ENCODE measurements around the gene DLGAP3. TPM values are rescaled to one million over a fixed set of nuclear protein-coding genes. Genes with fewer than 3 reads are reported as not detected.

The DLGAP3 gene
- total and polyA plus RNA-seq, 5 experiments from 2014 or later: 0.06 to 0.81 (median 0.27) TPM

DNA sequence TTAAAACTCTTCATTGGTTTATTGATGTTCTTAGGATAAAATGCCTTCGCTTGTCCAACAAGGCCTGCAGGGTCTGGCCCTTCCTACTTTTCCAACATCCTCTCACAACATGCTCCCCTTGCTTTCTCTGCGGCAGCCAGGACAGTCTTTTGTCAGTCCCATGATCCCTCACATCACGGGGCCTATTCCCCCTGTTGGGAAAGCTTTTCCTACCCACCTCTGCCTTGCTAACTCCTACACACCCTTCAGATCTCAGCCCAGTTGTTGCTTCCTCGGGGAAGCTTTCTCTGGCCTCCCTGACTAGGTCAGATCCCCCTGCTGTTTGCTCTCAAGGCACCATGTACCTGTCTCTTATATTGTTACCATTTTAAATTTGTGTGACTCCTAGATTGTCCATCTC, 19.0 kb downstream of the DLGAP3 start:
- H3K27me3 Mint-ChIP-seq: peaks cover 6 to 28% (median 13%) of the 10 kb centered on the region in 5 donors
- ATAC-seq (no peak), DNase-seq (no peak)
- H3K9me3 Mint-ChIP-seq: peaks cover 0 to 2% (median 0%) of the 10 kb centered on the region in 9 donors
- H3K36me3 Mint-ChIP-seq: peaks cover 0 to 5% (median 0%) of the 10 kb centered on the region in 3 donors
- H3K27ac Mint-ChIP-seq: peak overlapping the region in 1 of 10 donors; percentile 46
- H3K4me1 Mint-ChIP-seq: peaks cover 0 to 2% (median 0%) of the 10 kb centered on the region in 4 donors
- no peak overlapping the region for H3K4me3 Mint-ChIP-seq
- POLR2A ChIA-PET: no interaction called here

DNA sequence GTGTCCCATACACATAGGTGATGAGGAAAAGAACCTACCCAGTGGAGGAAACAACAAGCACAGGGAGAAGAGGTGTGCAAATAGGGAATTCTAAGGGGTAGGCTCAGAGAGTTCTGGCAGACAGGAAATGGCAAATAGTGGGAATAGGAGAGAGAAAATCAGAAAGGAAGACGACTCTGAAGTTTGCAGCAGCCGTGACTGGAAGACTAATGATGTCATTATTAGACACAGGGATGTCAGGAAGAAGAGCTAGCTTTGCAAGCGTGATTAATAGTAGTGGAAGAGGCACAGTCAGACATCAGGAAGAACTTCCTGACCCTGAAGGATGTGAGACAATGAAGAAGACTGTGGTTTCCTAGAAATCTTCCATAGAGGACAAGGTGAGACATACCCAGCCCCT, 21.1 kb downstream of the DLGAP3 start:
- DNase-seq (no peak), ATAC-seq (no peak)
- peaks cover 0 to 2% (median 0%) of the 10 kb centered on the region in 4 donors for H3K4me1 Mint-ChIP-seq
- H3K9me3 Mint-ChIP-seq: peaks cover 0 to 2% (median 0%) of the 10 kb centered on the region in 9 donors
- H3K27ac Mint-ChIP-seq: no peak overlapping the region
- no peak overlapping the region for H3K4me3 Mint-ChIP-seq
- POLR2A ChIA-PET: no interaction called here
- peaks cover 0 to 5% (median 0%) of the 10 kb centered on the region in 3 donors for H3K36me3 Mint-ChIP-seq
- H3K27me3 Mint-ChIP-seq: peaks cover 6 to 22% (median 15%) of the 10 kb centered on the region in 5 donors

DNA sequence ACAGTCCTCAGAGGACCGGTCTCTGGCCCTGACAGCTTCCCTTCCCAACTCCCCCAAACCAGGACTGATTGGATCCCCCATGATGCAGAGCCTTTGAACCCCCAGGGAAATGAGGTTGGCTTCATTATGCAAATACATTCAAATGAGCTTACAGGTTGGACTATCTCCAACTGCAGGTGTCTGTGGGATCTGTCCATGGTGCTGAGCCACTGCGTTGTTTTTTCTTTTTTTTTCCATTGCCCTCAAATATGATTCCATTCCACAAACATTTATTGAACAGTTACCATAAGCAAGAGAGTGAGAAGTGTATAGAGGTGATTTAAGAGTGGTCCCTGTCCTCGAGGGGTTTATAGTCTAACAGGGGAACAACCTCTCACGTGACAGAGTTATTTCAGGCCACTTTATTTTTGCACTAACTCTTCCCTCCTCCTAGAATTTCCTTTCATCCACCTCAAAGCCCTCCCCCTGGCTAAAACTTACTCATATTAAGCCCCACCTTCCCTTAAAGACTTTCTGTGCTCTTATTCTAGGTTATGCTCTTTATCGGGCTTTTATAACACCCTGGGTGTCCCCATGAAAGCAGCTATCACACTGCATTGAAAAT, 21.9 kb downstream of the DLGAP3 start:
- Mint-ChIP-seq H3K9me3 (peaks cover 0 to 2% (median 0%) of the 10 kb centered on the region in 9 donors), H3K4me1 (peaks cover 0 to 2% (median 0%) of the 10 kb centered on the region in 4 donors), H3K27me3 (peaks cover 9 to 25% (median 15%) of the 10 kb centered on the region in 5 donors), H3K36me3 (peaks cover 0 to 5% (median 0%) of the 10 kb centered on the region in 3 donors), H3K27ac (no peak overlapping the region), H3K4me3 (no peak overlapping the region)
- POLR2A ChIA-PET: interaction anchor here (0.5 kb wide), 1 partner anchor 43 kb away, joined by 4 read pairs; no protein-coding TSS in a partner anchor
- DNase-seq (no peak), ATAC-seq (no peak)

GRCh38 chr1:34906756-34907155, 22.7 kb downstream of the DLGAP3 start:
- no peak for DNase-seq
- POLR2A ChIA-PET: no interaction called here
- Mint-ChIP-seq H3K36me3 (peaks cover 0 to 5% (median 0%) of the 10 kb centered on the region in 3 donors), H3K9me3 (peaks cover 0 to 2% (median 0%) of the 10 kb centered on the region in 9 donors), H3K4me1 (peaks cover 0 to 2% (median 0%) of the 10 kb centered on the region in 4 donors), H3K4me3 (no peak overlapping the region), H3K27me3 (peaks cover 9 to 30% (median 20%) of the 10 kb centered on the region in 5 donors), H3K27ac (no peak overlapping the region)
- no peak for ATAC-seq

DNA sequence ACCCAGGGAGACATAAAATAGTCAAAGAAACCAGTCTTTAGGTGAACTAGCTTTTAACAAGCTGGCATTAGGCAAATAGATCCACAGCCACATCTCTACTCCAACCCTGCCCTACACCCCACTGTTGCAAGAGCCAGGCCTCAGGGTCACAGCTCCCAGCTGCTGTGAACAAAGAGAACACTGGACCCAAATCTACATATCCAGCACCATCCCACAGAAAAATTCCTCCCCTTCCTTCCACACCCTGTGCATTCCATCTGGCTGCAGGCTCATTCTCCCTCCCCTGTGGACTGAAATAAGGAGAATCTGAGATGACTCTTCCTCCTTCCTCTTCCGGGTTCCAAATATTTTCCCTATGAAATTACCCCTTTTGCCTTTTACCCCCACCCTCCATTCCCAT, 23.2 kb downstream of the DLGAP3 start:
- H3K27ac Mint-ChIP-seq: no peak overlapping the region
- H3K4me3 Mint-ChIP-seq: no peak overlapping the region
- ATAC-seq: no peak
- H3K36me3 Mint-ChIP-seq: peaks cover 0 to 5% (median 0%) of the 10 kb centered on the region in 3 donors
- no peak for DNase-seq
- POLR2A ChIA-PET: no interaction called here
- H3K9me3 Mint-ChIP-seq: peaks cover 0 to 2% (median 0%) of the 10 kb centered on the region in 9 donors
- H3K27me3 Mint-ChIP-seq: peaks cover 11 to 35% (median 25%) of the 10 kb centered on the region in 5 donors
- peaks cover 0 to 2% (median 0%) of the 10 kb centered on the region in 4 donors for H3K4me1 Mint-ChIP-seq

DNA sequence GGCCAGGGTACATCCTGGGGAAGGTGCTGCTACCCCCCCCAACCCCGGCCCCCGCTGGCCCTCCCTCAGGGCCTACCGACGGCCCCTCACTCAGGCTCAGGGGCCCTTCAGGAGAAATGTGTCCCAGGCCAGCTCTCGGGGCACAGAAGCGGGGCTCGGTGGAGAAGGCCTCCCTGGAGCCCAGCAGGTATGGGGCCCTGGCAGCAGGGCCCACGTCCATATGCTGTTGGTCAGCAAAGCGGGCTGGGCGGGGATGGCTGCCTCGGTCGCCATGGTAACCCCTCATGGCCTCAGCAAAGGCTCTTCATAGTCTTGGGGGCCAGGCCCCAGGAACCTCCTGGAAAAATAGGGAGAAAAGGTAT, 24.4 kb downstream of the DLGAP3 start:
- Mint-ChIP-seq H3K9me3 (peaks cover 0 to 2% (median 0%) of the 10 kb centered on the region in 9 donors), H3K4me1 (peaks cover 0 to 2% (median 0%) of the 10 kb centered on the region in 4 donors), H3K27me3 (peaks cover 15 to 45% (median 36%) of the 10 kb centered on the region in 5 donors), H3K36me3 (peaks cover 0 to 5% (median 0%) of the 10 kb centered on the region in 3 donors), H3K27ac (no peak overlapping the region), H3K4me3 (no peak overlapping the region)
- ATAC-seq: no peak
- POLR2A ChIA-PET: no interaction called here
- DNase-seq: no peak

GRCh38 chr1:34904236-34905097, 25.0 kb downstream of the DLGAP3 start:
- no peak overlapping the region for H3K27ac Mint-ChIP-seq
- POLR2A ChIA-PET: no interaction called here
- DNase-seq (no peak), ATAC-seq (no peak)
- H3K4me1 Mint-ChIP-seq: peaks cover 0 to 2% (median 0%) of the 10 kb centered on the region in 4 donors
- H3K4me3 Mint-ChIP-seq: no peak overlapping the region
- peaks cover 0 to 5% (median 0%) of the 10 kb centered on the region in 3 donors for H3K36me3 Mint-ChIP-seq
- peaks cover 15 to 45% (median 35%) of the 10 kb centered on the region in 5 donors for H3K27me3 Mint-ChIP-seq
- peaks cover 0 to 2% (median 0%) of the 10 kb centered on the region in 9 donors for H3K9me3 Mint-ChIP-seq

DNA sequence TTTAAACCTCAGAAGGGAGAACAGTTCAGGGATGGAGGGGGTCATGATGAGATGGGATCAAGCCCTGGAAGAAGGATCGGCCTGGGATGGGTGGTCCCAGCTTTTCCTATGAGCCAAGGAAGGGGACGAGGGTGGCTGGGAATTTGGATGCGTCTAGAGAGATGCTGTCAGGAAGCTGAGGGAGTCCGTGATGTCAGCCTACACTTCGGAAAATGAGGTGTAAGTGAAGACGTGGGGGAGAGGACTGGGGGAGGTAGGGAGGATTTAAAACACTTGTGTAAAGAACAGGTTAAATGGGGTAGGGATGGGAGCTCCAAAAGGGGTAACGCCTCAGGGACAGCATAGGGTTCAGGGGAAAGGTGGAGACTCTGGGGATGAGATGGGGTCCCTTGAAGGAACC, 27.5 kb downstream of the DLGAP3 start:
- H3K27me3 Mint-ChIP-seq: peaks cover 11 to 35% (median 26%) of the 10 kb centered on the region in 5 donors
- H3K4me3 Mint-ChIP-seq: no peak overlapping the region
- POLR2A ChIA-PET: no interaction called here
- H3K27ac Mint-ChIP-seq: no peak overlapping the region
- no peak for ATAC-seq
- no peak for DNase-seq
- peaks cover 0 to 6% (median 4%) of the 10 kb centered on the region in 4 donors for H3K4me1 Mint-ChIP-seq
- H3K36me3 Mint-ChIP-seq: no peaks in the 10 kb centered on the region
- H3K9me3 Mint-ChIP-seq: peaks cover 0 to 2% (median 0%) of the 10 kb centered on the region in 9 donors

- no peak overlapping the region for H3K27ac Mint-ChIP-seq
- POLR2A ChIA-PET: no interaction called here
These were observed 28.5 kb downstream of the DLGAP3 start for GRCh38 chr1:34900775-34901502.

DNA sequence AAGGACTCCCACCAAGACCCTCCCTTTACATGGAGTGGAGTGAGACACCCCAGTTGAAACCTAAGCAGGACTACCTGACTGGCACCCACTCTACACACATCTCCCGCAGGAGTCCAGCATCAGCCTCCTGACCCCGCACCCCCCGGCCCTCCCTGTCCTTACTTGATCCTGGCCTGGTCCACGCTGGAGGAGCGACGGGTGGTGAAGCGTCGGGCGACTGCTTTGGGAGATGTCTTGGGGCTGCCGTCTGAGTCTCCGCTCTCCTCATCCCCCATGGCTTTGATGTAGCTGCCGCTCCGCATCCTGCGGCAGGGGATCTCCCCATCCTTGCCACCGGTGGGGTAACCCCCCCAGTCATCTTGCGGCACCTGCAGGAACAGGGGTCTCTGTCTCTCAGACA, 29.5 kb downstream of the DLGAP3 start:
- H3K4me3 Mint-ChIP-seq: no peak overlapping the region
- POLR2A ChIA-PET: no interaction called here
- no peaks in the 10 kb centered on the region for H3K36me3 Mint-ChIP-seq
- H3K27me3 Mint-ChIP-seq: peaks cover 11 to 28% (median 22%) of the 10 kb centered on the region in 5 donors
- H3K9me3 Mint-ChIP-seq: no peaks in the 10 kb centered on the region
- peaks cover 0 to 6% (median 4%) of the 10 kb centered on the region in 4 donors for H3K4me1 Mint-ChIP-seq
- H3K27ac Mint-ChIP-seq: no peak overlapping the region
- DNase-seq (no peak), ATAC-seq (no peak)

More at GRCh38 chr1:34900775-34901502, 28.5 kb downstream of the DLGAP3 start:
- Mint-ChIP-seq H3K27me3 (peaks cover 11 to 28% (median 22%) of the 10 kb centered on the region in 5 donors), H3K9me3 (no peaks in the 10 kb centered on the region), H3K4me1 (peaks cover 0 to 6% (median 4%) of the 10 kb centered on the region in 4 donors), H3K36me3 (no peaks in the 10 kb centered on the region), H3K4me3 (no peak overlapping the region)
- DNase-seq (no peak), ATAC-seq (no peak)

- Mint-ChIP-seq H3K4me1 (peaks cover 0 to 6% (median 4%) of the 10 kb centered on the region in 4 donors), H3K27me3 (peaks cover 11 to 28% (median 22%) of the 10 kb centered on the region in 5 donors), H3K9me3 (no peaks in the 10 kb centered on the region), H3K36me3 (no peaks in the 10 kb centered on the region), H3K27ac (no peak overlapping the region), H3K4me3 (no peak overlapping the region)
- POLR2A ChIA-PET: no interaction called here
- ATAC-seq (no peak), DNase-seq (no peak)
These were observed 30.0 kb downstream of the DLGAP3 start for GRCh38 chr1:34899471-34899870.

DNA sequence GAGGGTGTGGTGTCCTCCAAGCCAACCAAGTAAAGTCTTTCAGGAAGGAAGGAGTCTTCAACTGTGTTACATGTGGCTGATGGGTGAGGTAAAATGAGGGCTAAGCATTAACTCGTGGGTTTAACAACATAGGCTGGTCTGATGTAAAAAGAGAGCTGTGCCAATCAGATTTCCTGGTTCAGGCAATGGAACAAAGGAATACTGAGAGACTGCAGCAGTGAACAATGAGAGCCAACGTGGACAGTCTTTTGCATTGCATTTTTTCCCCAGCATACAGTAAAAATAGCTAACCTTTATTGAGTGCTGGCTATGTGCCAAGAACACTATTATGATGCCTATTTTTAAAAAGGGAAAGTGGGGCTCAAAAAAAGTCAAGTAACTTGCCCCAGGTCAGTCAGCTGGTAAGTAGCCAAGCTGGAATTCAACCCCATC, 31.1 kb downstream of the DLGAP3 start:
- DNase-seq (no peak), ATAC-seq (no peak)
- Mint-ChIP-seq H3K27me3 (peaks cover 11 to 28% (median 20%) of the 10 kb centered on the region in 5 donors), H3K27ac (peak overlapping the region in 2 of 10 donors; percentile 7 to 62), H3K36me3 (no peaks in the 10 kb centered on the region), H3K9me3 (peaks cover 0 to 7% (median 1%) of the 10 kb centered on the region in 9 donors), H3K4me3 (no peak overlapping the region), H3K4me1 (peaks cover 0 to 6% (median 4%) of the 10 kb centered on the region in 4 donors)
- POLR2A ChIA-PET: no interaction called here
